Kidney (tissue), 14 donors: ENCODE results near the gene LAMC1. TPM values are rescaled to one million over a fixed set of nuclear protein-coding genes. Genes with fewer than 3 reads are reported as not detected.

Source experiments
- DNase-seq, 5 donors: peaks; one replicate each; pipeline ENCODE4 v3.0.0-alpha.2; 2013 to 2020
- FAIRE-seq: peaks from 2 replicates; lab custom pipeline; 2012; peaks lifted over from hg19 to GRCh38; lab: Jason Lieb, UNC
- H3K27ac ChIP-seq, 2 donors: one replicate each; pipeline ENCODE4 v1.7.0; 2013; ENCODE audit warnings: low read depth in 2 of 2, low read length in 2 of 2, inconsistent platforms in 1 of 2
- H3K27me3 ChIP-seq: one replicate; pipeline ENCODE4 v1.7.1; 2013; ENCODE audit warnings: low read length, inconsistent platforms; ENCODE audit not compliant: control insufficient read depth, insufficient read depth
- H3K36me3 ChIP-seq, 3 donors: one replicate each; pipeline versions ENCODE4 v1.7.0 to v1.7.1; 2013; ENCODE audit warnings: low read length in 3 of 3, control low read depth in 1 of 3, inconsistent platforms in 1 of 3; ENCODE audit not compliant: insufficient read depth in 3 of 3, control insufficient read depth in 2 of 3
- H3K4me1 ChIP-seq, 3 donors: one replicate each; pipeline versions ENCODE4 v1.7.0 to v1.7.1; 2013; ENCODE audit warnings: low read length in 3 of 3, inconsistent platforms in 1 of 3, low read depth in 1 of 3; ENCODE audit not compliant: control insufficient read depth in 2 of 3, insufficient read depth in 2 of 3
- H3K4me3 ChIP-seq, 3 donors: one replicate each; pipeline versions ENCODE4 v1.7.0 to v1.8.1; 2013; ENCODE audit warnings: low read length in 3 of 3, control low read depth in 1 of 3, inconsistent platforms in 1 of 3
- H3K9ac ChIP-seq, 3 donors: one replicate each; pipeline versions ENCODE4 v1.7.0 to v1.7.1; 2013; ENCODE audit warnings: low read length in 3 of 3, control low read depth in 1 of 3, inconsistent platforms in 1 of 3
- H3K9me3 ChIP-seq, 3 donors: one replicate each; pipeline versions ENCODE4 v1.7.0 to v1.7.1; 2013; ENCODE audit warnings: low read length in 3 of 3, control low read depth in 1 of 3, inconsistent platforms in 1 of 3; ENCODE audit not compliant: control insufficient read depth in 2 of 3, insufficient read depth in 1 of 3
- CTCF ChIP-seq: IDR thresholded peaks from 3 replicates; pipeline ENCODE4 v1.5.1; 2012; ENCODE audit warnings: mild to moderate bottlenecking, moderate library complexity, borderline replicate concordance; ENCODE audit not compliant: insufficient read depth; ENCODE audit errors: extremely low read depth
- intact Hi-C: fragments of 100-400 bp; cut with DNase I; formaldehyde crosslinking; loops from one replicate; pipeline ENCODE4 v1.11.1; 2022
- polyA plus RNA-seq: library from polyadenylated mRNA; stranded (reverse); fragments of 350-450 nt; fragmentation: Illumina TruSeq; extraction: RNeasy Lipid Tissue Mini Kit (QIAGEN cat#74804); gene quantifications from one replicate; pipeline ENCODE4 v1.2.3, GENCODE V29; 2014; ENCODE audit warnings: low read depth, low replicate concordance; ENCODE audit not compliant: insufficient read depth
- total RNA-seq: library from RNA; stranded (reverse); fragmentation: NEBNext Ultra II Directional; extraction: Animal tissue kit (Norgen Biotek cat#: 25700); gene quantifications from one replicate; pipeline ENCODE4 v1.2.1, GENCODE V29; 2021
- donor health status: control.
- donor health status: control.
- donor health status: control.
- donor health status: control.
- donor health status: control.
- donor health status: DM: yes; HTN: yes; CAD: no.
- donor health status: Normal renal cell carcinoma (clear cell type).

The LAMC1 gene
- total and polyA plus RNA-seq, 2 donors from 2014 or later, result 21.1 to 140 TPM

GRCh38 chr1:183052861-183053260 lies 29.6 kb downstream of the LAMC1 start:
- Histone ChIP-seq H3K27me3 (no peaks in the 10 kb centered on the region), H3K4me3 (no peak overlapping the region), H3K36me3 (no peaks in the 10 kb centered on the region), H3K27ac (no peak overlapping the region), H3K9ac (no peak overlapping the region), H3K4me1 (no peaks in the 10 kb centered on the region), H3K9me3 (no peaks in the 10 kb centered on the region)
- TF ChIP-seq CTCF, result no peak
- no peak for FAIRE-seq
- no peak for DNase-seq
- intact Hi-C loops, result no loop called here

GRCh38 chr1:183058851-183059502 lies 35.8 kb downstream of the LAMC1 start:
- Histone ChIP-seq H3K27ac (no peak overlapping the region), H3K9me3 (no peaks in the 10 kb centered on the region), H3K9ac (no peak overlapping the region), H3K36me3 (no peaks in the 10 kb centered on the region), H3K4me1 (no peaks in the 10 kb centered on the region), H3K27me3 (no peaks in the 10 kb centered on the region), H3K4me3 (no peak overlapping the region)
- FAIRE-seq, result no peak
- intact Hi-C loops, result no loop called here
- no peak for TF ChIP-seq CTCF
- no peak for DNase-seq

- Histone ChIP-seq H3K4me1 (no peaks in the 10 kb centered on the region), H3K9me3 (no peaks in the 10 kb centered on the region), H3K9ac (no peak overlapping the region), H3K4me3 (no peak overlapping the region), H3K36me3 (no peaks in the 10 kb centered on the region), H3K27ac (no peak overlapping the region), H3K27me3 (no peaks in the 10 kb centered on the region)
- TF ChIP-seq CTCF, result no peak
- DNase-seq, result no peak
- no peak for FAIRE-seq
- intact Hi-C loops, result no loop called here
These were observed 38.0 kb downstream of the LAMC1 start for GRCh38 chr1:183061194-183061593.

GRCh38 chr1:183063349-183063748 lies 40.1 kb downstream of the LAMC1 start:
- TF ChIP-seq CTCF, result no peak
- H3K36me3 ChIP-seq, result no peaks in the 10 kb centered on the region
- no peak overlapping the region for H3K9ac ChIP-seq
- H3K4me1 ChIP-seq, result no peaks in the 10 kb centered on the region
- H3K4me3 ChIP-seq, result no peak overlapping the region
- intact Hi-C loops, result no loop called here
- H3K27me3 ChIP-seq, result no peaks in the 10 kb centered on the region
- DNase-seq (no peak), FAIRE-seq (no peak)
- no peak overlapping the region for H3K27ac ChIP-seq
- H3K9me3 ChIP-seq, result no peaks in the 10 kb centered on the region
